Posterior cingulate gyrus (tissue), 11 donors: ENCODE data around the gene RNF183.
"Not testable (repeated sequence)": the region's sequence is repeated elsewhere in the genome, so short reads cannot be mapped to it uniquely, and the experiment has no call there.

ENCODE experiments used
- DNase-seq, 10 donors: peaks; one replicate each; pipeline versions ENCODE4 v3.0.0 to v3.0.0-alpha.2; 2020 to 2021; ENCODE audit warnings: mixed read lengths in 3 of 10
- intact Hi-C: fragments of 100-400 bp; cut with DNase I; formaldehyde crosslinking; loops from one replicate; pipeline ENCODE4 v1.15.1; 2023

Gene RNF183

GRCh38 chr9:113319054-113319453 lies 15.9 kb upstream of the RNF183 start:
- intact Hi-C loops: no loop called here
- DNase-seq: no peak

DNA sequence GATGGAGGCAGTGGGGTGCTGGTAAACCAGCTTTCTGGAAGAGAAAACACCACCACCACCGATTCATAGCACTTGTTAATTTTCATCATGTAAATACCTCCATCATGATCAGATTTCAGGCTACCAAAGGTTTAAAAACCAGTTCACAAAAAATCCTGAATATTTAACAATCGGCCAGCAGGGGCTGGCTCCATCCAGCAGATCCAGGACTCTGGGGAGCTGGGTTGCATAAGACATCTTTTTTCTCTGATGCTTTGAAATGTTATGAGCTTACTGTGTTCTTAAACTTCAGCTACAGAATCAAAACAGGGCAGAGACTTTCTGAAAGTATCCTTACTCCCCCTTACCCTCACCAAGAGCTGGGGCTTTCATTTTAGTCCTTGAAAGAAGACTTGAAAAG lies 14.6 kb upstream of the RNF183 start:
- no peak for DNase-seq

DNA sequence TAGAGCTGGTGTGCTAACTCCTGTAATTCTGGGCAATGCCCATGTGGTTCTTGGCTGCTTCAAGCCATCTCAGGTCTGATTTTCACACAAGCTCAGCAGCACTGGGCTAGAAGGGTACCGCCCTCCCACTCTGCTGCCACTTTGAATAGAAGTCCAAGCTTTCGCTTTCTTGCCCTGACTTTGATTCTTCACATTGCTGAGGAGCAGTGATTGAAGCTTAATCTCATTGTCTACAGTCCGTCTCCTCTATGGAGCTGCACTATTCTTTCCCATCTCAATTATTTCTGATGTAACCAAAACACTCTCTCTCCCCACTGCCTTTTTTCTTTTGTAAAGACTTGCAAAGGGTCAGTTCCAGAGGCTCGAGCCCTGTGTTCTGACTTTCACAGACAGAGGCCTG lies 12.9 kb upstream of the RNF183 start:
- no peak for DNase-seq
- intact Hi-C loops: no loop called here

More for the DNA sequence above, 14.6 kb upstream of the RNF183 start:
- intact Hi-C loops: no loop called here

- intact Hi-C loops: no loop called here
- DNase-seq: no peak
Observed at GRCh38 chr9:113315231-113315630, 12.1 kb upstream of the RNF183 start.

GRCh38 chr9:113313261-113313660 lies 10.1 kb upstream of the RNF183 start:
- intact Hi-C loops: no loop called here
- DNase-seq: no peak

DNA sequence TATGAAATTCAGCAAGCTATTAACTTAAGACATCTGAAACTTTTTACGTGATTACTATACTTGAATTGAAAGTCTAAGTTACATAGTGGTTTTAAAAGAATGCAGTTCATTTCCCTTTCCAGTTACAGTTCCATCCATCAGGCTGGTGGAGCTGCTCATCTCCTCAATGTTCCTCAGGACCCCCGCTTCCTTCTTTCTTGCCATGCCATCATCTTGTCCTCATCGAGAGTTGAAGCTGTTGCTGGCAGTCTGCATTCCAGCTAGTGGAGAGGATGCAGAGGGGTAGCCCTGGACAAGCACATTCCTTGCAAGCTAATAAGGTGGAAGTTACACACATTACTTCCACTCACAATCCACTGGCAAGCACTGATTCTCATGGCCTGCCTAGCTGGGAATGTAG lies 8.8 kb upstream of the RNF183 start:
- intact Hi-C loops: no loop called here

GRCh38 chr9:113310538-113310937 lies 7.4 kb upstream of the RNF183 start:
- intact Hi-C loops: no loop called here
- no peak for DNase-seq

More for the DNA sequence above, 8.8 kb upstream of the RNF183 start:
- no peak for DNase-seq

- DNase-seq: peak in 3 of 10 donors; percentile 14 to 33 (median 18)
- intact Hi-C loops: no loop called here
Observed at GRCh38 chr9:113309204-113309813, 6.1 kb upstream of the RNF183 start.

DNA sequence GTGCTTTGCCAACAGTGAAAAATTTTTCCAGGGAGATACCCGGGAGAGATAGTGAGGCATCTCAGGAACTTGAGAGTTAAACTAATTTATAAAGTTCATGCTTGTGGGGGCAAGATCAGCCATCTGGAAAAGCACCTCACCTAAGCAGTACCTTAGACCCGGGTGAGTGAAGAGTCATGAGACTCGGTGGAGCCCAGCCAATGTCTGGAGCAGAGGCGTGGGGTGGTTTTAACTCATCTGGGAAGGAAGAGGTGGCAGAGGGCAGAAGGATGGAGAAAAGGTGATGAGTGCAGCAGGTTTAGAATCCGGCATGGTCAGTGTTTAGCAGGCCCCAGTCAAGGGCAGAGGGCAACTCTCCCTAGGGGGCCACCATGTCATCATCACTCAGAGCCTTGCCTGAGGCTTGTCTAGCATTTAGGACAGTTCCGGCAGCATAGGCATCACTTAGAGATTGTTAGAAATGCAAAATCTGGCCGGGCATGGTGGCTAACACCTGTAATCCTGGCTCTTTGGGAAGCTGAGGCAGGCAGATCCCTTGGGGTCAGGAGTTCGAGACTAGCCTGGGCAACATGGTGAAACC lies 4.3 kb upstream of the RNF183 start:
- intact Hi-C loops: no loop called here
- DNase-seq: no peak

- intact Hi-C loops: no loop called here
- no peak for DNase-seq
Observed at GRCh38 chr9:113306566-113306965, 3.4 kb upstream of the RNF183 start.

DNA sequence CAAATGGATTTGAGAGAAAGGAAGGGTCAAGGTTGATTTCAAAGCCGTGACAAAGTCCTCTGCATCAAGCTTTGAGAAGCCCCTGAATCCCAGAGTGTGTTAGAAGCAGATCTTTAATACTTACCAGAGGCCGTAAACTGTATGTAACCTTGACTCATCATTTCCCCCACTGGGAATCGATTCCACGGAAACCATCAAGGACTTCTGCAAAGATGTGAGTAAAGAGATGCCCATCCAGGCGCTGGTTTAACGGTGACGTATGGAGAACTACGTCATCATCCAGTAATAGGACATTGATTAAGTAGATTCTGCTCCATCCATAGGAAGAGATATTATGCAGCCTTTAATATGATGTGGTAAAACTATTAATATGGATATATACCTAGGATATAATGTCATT lies 1.6 kb downstream of the RNF183 start:
- no peak for DNase-seq
- intact Hi-C loops: no loop called here

DNA sequence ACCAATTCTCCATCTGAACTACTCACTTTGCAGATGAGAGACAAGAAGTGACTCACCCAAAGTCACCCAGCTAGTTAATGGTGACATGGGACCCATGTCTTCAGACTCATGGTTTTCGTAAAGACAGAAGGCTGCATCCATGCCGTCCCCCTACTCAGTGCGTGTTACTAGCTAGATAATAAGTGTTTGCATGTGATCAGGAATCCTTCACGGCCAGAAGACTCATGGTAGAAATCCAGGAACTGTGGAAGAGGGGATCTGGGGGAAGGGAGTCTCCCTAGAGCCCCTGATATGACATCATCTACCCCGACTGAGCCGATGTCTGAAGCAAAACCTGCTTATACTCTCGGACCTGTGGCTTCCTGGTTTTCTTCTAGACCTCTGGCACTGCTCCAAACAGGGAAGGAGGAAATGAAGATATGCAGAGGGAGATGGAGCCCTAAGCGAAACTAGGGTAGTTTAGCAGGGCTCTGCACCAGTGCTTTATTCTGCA lies 3.3 kb downstream of the RNF183 start:
- intact Hi-C loops: no loop called here
- DNase-seq: no peak

GRCh38 chr9:113298924-113299770 lies 4.0 kb downstream of the RNF183 start:
- intact Hi-C loops: no loop called here
- DNase-seq: no peak

DNA sequence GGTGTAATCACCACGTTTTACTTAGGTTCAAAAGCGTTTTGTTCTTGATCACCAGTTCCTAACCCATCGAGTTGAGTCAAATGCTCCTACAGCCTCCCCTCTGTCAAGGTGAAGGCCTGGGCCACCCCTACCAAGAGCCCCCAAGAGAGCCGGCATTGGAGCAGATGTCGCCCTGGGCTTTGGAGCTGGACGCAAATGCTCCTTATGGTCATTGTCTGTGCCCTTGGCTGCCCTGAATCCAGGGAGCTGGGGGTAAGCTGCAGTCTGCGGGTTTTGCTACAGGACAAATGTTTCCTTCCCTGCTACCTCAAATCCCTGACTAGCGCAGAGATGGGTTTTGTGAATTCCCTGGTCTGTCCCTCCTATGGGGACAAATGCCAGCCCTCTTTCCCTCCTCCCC lies 4.9 kb downstream of the RNF183 start:
- DNase-seq: no peak
- intact Hi-C loops: no loop called here

DNA sequence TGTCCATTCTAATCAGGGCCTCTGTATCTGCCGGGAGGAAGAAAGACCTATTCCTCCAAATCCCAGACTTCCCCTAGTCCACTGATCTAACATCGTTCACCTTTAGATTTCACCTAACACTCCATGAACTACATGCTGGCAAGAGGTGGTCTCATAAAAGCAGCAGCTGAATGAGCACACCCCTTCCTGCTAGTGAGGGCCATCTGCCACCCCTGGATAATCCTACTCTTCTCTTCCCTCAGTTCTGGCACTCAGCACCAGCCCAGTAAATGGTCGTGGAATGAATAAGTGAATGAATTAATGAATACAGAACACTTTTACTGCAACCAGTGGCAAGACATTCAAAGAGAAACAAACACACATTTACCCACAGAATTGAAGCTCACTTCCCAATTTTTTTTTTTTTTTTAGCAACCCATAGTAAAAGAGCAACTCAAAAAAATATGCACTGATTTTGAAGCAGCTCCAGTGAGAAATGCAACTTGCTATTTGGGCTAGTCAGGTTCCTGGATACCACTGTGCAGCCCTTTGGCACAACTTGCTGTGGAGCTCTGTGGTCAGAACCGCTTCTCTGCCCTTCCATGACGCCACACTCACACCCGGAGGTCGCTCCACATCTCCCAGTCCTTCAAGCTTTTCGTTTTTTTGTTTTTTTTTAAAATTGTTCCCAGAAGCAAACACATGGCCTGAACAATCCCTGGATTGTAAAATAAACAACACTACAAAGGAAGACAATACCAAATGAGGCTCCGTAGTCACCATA lies 6.2 kb downstream of the RNF183 start:
- no peak for DNase-seq
- intact Hi-C loops: no loop called here

DNA sequence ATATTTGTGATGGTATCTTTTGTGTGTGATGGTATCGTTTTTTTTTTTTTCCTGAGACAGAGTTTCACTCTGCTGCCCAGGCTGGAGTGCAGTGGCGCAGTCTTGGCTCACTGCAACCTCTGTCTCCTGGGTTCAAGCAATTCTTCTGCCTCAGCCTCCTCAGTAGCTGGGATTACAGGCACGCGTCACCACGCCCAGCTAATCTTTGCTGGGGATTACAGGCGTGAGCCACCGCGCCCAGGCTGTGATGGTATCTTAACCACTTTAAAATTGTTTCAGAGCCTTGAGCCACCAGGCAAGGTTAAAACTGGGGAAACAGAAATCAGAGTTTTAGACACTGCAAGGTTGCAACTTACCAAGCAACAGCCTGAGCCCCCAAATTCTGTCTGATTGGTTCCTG lies 6.9 kb downstream of the RNF183 start:
- DNase-seq, intact Hi-C loops: not testable (repeated sequence)

DNA sequence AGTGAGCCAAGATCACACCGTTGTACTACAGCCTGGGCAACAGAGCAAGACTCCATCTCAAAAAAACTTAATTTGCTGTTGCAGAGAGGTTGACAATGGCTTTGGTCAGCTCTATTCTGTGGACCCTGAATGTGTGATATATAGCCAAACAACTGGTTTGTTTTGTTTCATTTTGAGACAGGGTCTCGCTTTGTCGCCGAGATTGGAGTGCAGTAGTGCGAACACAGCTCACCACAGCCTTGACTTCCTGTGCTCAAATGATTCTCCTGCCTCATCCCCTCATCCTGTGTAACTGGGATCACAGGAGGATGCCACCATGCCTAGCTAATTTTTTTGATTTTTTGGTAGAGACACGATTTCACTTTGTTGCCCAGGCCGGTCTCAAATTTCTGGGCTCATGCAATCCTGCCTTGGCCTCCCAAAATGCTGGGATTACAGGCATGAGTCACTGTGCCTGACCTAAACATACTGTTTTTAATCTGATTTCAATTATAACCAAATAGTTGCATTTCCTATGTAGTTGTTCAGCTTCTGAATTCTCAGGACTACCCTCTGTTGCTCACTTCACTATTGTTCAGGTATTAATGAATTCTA lies 9.8 kb downstream of the RNF183 start:
- DNase-seq: no peak
- intact Hi-C loops: no loop called here

DNA sequence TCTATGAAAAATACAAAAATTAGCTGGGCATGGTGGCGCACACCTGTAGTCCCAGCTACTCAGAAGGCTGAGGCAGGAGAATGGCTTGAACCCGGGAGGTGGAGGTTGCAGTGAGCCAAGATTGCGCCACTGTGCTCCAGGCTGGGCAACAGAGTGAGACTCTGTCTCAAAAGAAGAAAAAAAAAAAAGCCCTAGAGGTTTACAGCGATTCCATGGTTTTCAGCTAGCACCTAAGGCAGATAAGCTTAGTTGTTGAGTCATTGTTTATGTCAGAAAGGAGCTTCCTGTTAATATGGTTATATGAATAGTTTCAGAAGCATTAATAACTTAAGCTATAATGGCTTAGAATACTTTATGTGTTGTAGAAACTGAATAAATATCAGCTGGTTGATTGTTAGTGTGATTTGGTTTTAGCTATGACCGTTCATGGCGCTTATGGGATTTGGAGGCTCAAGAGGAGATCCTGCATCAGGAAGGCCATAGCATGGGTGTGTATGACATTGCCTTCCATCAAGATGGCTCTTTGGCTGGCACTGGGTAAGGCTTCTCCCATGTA lies 13.0 kb downstream of the RNF183 start:
- DNase-seq: no peak
- intact Hi-C loops: no loop called here

DNA sequence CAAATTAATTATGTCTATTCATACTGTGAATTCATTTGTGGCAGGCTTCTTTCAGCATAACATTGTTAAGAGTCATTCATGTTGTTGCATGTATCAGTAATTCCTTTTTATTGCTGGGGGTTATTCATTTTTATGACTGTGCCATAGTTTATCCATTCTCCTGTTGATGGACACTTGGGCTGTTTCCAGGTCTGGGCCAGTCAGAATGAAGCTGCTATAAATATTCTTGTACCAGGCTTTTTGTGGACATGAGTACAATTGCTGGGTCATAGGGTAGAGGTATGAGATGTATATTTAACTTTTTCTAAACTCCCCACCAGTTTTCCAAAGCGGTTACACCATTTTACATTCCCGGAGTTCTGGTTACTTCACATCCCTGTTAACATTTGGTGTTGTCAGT lies 14.1 kb downstream of the RNF183 start:
- no peak for DNase-seq
- intact Hi-C loops: no loop called here

GRCh38 chr9:113281356-113281755 lies 21.8 kb downstream of the RNF183 start:
- DNase-seq: no peak
- intact Hi-C loops: no loop called here
